Measurements from ENCODE around the gene MCM7. TPM values are rescaled to one million over a fixed set of nuclear protein-coding genes. Genes with fewer than 3 reads are reported as not detected.

The MCM7 gene
- total and polyA plus RNA-seq, 2 of the 4 experiments (the other 2 are of a cell fraction), result 104 to 137 TPM

GRCh38 chr7:100089458-100090196 is 11.6 kb downstream of the MCM7 start:
- Histone ChIP-seq H2AK9ac (replicated peaks; ENCODE audit: low read depth, low read length, poor library complexity) (peak overlapping the region; percentile 98), H4K91ac (ENCODE audit: insufficient read depth, low read depth, low read length) (peak overlapping the region; percentile 96), H3K14ac (replicated peaks; ENCODE audit: low read depth, low read length) (peak overlapping the region; percentile 99), H3K4me1 (ENCODE audit: control insufficient read depth, insufficient read depth, low read length) (peaks cover 18% of the 10 kb centered on the region), H3K27me3 (ENCODE audit: control insufficient read depth, insufficient read depth, low read length) (no peaks in the 10 kb centered on the region), H2AK5ac (ENCODE audit: low read depth, low read length) (peak overlapping the region; percentile 98), H3K9ac (ENCODE audit: low read depth, low read length) (peak overlapping the region; percentile 100), H3K36me3 (ENCODE audit: control insufficient read depth, insufficient read depth, low read length) (peaks cover 41% of the 10 kb centered on the region), H3K27ac (ENCODE audit: insufficient read depth, low read length) (peak overlapping the region; percentile 100), H4K5ac (ENCODE audit: low read depth, low read length) (peak overlapping the region; percentile 95), H3K23ac (ENCODE audit: low read depth, low read length) (peak overlapping the region; percentile 99), H3K56ac (ENCODE audit: extremely low read depth, insufficient read depth, low read length) (peak overlapping the region; percentile 96), H2BK20ac (ENCODE audit: low read depth, low read length) (peak overlapping the region; percentile 54; the same call in 1 of the 2 replicates), H2BK15ac (ENCODE audit: low read depth, low read length) (peak overlapping the region; percentile 95; the same call in 2 of the 3 replicates), H4K8ac (ENCODE audit: low read depth in 2 of 2, low read length in 2 of 2) (peak overlapping the region; percentile 97), H2BK5ac (ENCODE audit: low read depth, low read length, poor library complexity, severe bottlenecking) (peak overlapping the region; percentile 92), H2BK120ac (ENCODE audit: low read depth, low read length) (peak overlapping the region; percentile 91), H4K20me1 (ENCODE audit: insufficient read depth, low read length) (peaks cover 15% of the 10 kb centered on the region; the same call in 1 of the 2 replicates), H3K18ac (ENCODE audit: low read depth, low read length) (peak overlapping the region; percentile 39), H2AFZ (replicated peaks; ENCODE audit: low read length, poor library complexity) (peak overlapping the region; percentile 92), H3K4me3 (ENCODE audit: insufficient read depth, low read depth, low read length) (peak overlapping the region; percentile 97), H3K4ac (ENCODE audit: low read depth, low read length) (peak overlapping the region; percentile 99), H3K9me1 (ENCODE audit: insufficient read depth, low read length) (peaks cover 13% of the 10 kb centered on the region), H3K4me2 (ENCODE audit: low read depth, low read length) (peak overlapping the region; percentile 97), H3K79me1 (ENCODE audit: low read depth in 1 of 2, low read length in 2 of 2) (peaks cover 27 to 58% of the 10 kb centered on the region in 2 experiments), H3K9me3 (ENCODE audit: control insufficient read depth, insufficient read depth, low read length) (no peaks in the 10 kb centered on the region)
- DNase-seq (peak; percentile 47), ATAC-seq (ENCODE audit: low read depth) (peak; percentile 5; the same call in 1 of the 2 replicates)
- intact Hi-C loops (cut with micrococcal nuclease) (loop anchor here (1.0 kb wide), 1 partner anchor 11 kb away; no protein-coding TSS in a partner anchor), dilution Hi-C loops (cut with HindIII; ENCODE audit: low sequenced_read_pairs, unreplicated experiment) (no loop called here), in situ Hi-C loops (cut with MboI; ENCODE audit: low sequenced_read_pairs) (no loop called here)
- BruUV-seq (replicated peaks), result no TSS peak
- ChIA-PET CTCF (interaction anchor here (0.7 to 1.6 kb wide), 3 partner anchors 11 to 58 kb away, joined by 5 read pairs; no protein-coding TSS in a partner anchor), POLR2A (ENCODE audit: unreplicated experiment) (interaction anchor here (0.5 to 1.1 kb wide), 2 partner anchors 12 to 374 kb away, joined by 5 to 7 read pairs; no protein-coding TSS in a partner anchor)
- 9% methylated on average over 1 of the region's 7 CpGs; no CpG with 5 or more reads in 1 of the 2 experiments for WGBS, 2 experiments (ENCODE audit: extremely low coverage in 2 of 2, insufficient read length in 1 of 2)
- TF ChIP-seq BHLHE40 (IDR thresholded peaks at IDR 0.05; ENCODE audit: low read depth, low read length) (no peak), MXI1 (IDR thresholded peaks at IDR 0.05; ENCODE audit: borderline replicate concordance, low read depth, low read length) (no peak), CTCF (conservative IDR thresholded peaks at IDR 0.05; ENCODE audit: low read depth, low read length) (no peak), SMC3 (IDR thresholded peaks at IDR 0.05; ENCODE audit: low read depth, low read length) (no peak), NFE2L2 (IDR thresholded peaks at IDR 0.05; ENCODE audit: low read depth, low read length) (no peak)
